B cell (primary cell): Measurements from ENCODE around the gene TMOD1. TPM values are rescaled to one million over a fixed set of nuclear protein-coding genes. Genes with fewer than 3 reads are reported as not detected.

Source experiments
- ATAC-seq: fragments of 200-7000 bp; cut with Tn5 transposase; one replicate; pipeline ENCODE4 v1.10.0; 2021; ENCODE audit warnings: low read depth, mild to moderate bottlenecking, moderate number of reproducible peaks, moderate library complexity
- CTCF ChIA-PET: fragments of 350-600 bp; sonication (Branson Sonifier 250); formaldehyde crosslinking; loops from one replicate; lab custom pipeline; 2021; ENCODE audit warnings: antibody characterized with exemption, inconsistent platforms; lab: Charles Lee
- POLR2A ChIA-PET: fragments of 350-600 bp; sonication (Branson Sonifier 250); formaldehyde crosslinking; loops from one replicate; lab custom pipeline; 2021; ENCODE audit warnings: antibody characterized with exemption; lab: Charles Lee
- DNase-seq: peaks from one replicate; pipeline ENCODE4 v3.0.0; 2013
- H2AFZ ChIP-seq: 2 replicates; pipeline ENCODE4 v1.6.1; 2012; ENCODE audit warnings: mild to moderate bottlenecking, low read depth, low read length; ENCODE audit not compliant: insufficient read depth, poor library complexity, severe bottlenecking
- H3K27ac ChIP-seq, 2 donors: 1 replicate in 1 of 2; 2 replicates in 1 of 2; pipeline ENCODE4 v1.5.1; 2012 to 2013; ENCODE audit warnings: low read length in 2 of 2, mild to moderate bottlenecking in 2 of 2, moderate library complexity in 1 of 2
- H3K27me3 ChIP-seq, 4 experiments: fragments of 200-600 bp in 1 of 4; sonication (generic) in 1 of 4; replicated peaks in 1 of 4; 1 replicate in 2 of 4; 2 replicates in 2 of 4; pipeline versions ENCODE4 v1.6.1 to v1.7.0; 2013 to 2016; ENCODE audit warnings: low read length in 3 of 4, mild to moderate bottlenecking in 2 of 4, mixed read lengths in 1 of 4, moderate library complexity in 1 of 4; ENCODE audit not compliant: insufficient read depth in 4 of 4, control insufficient read depth in 3 of 4; ENCODE audit errors: control extremely low read depth in 1 of 4
- H3K36me3 ChIP-seq, 2 experiments: replicated peaks in 1 of 2; 1 replicate in 1 of 2; 2 replicates in 1 of 2; pipeline versions ENCODE4 v1.6.1 to v1.7.1; 2013; ENCODE audit warnings: low read length in 1 of 2; ENCODE audit not compliant: insufficient read depth in 2 of 2, control insufficient read depth in 1 of 2; ENCODE audit errors: control extremely low read depth in 1 of 2, extremely low read depth in 1 of 2
- H3K4me1 ChIP-seq, 2 donors: fragments of 200-600 bp in 1 of 2; sonication (generic) in 1 of 2; 1 replicate in 1 of 2; 2 replicates in 1 of 2; pipeline versions ENCODE4 v1.5.1 to v1.6.1; 2013 to 2017; ENCODE audit warnings: low read length in 2 of 2; ENCODE audit not compliant: control insufficient read depth in 2 of 2, insufficient read depth in 2 of 2
- H3K4me2 ChIP-seq: replicated peaks from 2 replicates; pipeline ENCODE3; 2012; ENCODE audit warnings: mild to moderate bottlenecking, low read depth, low read length; ENCODE audit not compliant: poor library complexity, severe bottlenecking
- H3K4me3 ChIP-seq, 5 experiments: fragments of 200-600 bp in 1 of 5; sonication (generic) in 1 of 5; 1 replicate in 3 of 5; 2 replicates in 2 of 5; pipeline versions ENCODE4 v1.5.1 to v1.7.0; 2011 to 2016; ENCODE audit warnings: low read length in 4 of 5, mild to moderate bottlenecking in 4 of 5, low read depth in 2 of 5, control low read depth in 1 of 5, moderate library complexity in 1 of 5; ENCODE audit not compliant: insufficient read depth in 1 of 5; ENCODE audit errors: control extremely low read depth in 1 of 5, extremely low read depth in 1 of 5
- H3K79me2 ChIP-seq: fragments of 200-600 bp; sonication (generic); one replicate; pipeline ENCODE4 v1.6.0; 2016; ENCODE audit warnings: low read length; ENCODE audit not compliant: control insufficient read depth, insufficient read depth
- H3K9ac ChIP-seq: fragments of 200-600 bp; sonication (generic); 2 replicates; pipeline ENCODE4 v1.6.1; 2017; ENCODE audit warnings: mild to moderate bottlenecking, low read length, moderate library complexity
- H3K9me3 ChIP-seq, 3 donors: one replicate each; pipeline versions ENCODE4 v1.6.1 to v1.7.1; 2013; ENCODE audit warnings: low read length in 2 of 3; ENCODE audit not compliant: control insufficient read depth in 2 of 3, insufficient read depth in 1 of 3; ENCODE audit errors: control extremely low read depth in 1 of 3
- H4K20me1 ChIP-seq: 2 replicates; pipeline ENCODE4 v1.6.0; 2012; ENCODE audit warnings: mild to moderate bottlenecking, low read length; ENCODE audit not compliant: insufficient read depth, control insufficient read depth, poor library complexity, severe bottlenecking
- H3K27ac Mint-ChIP-seq: one replicate; pipeline ENCODE4 v1.8.0; 2021; ENCODE audit warnings: mixed read lengths
- H3K27me3 Mint-ChIP-seq: one replicate; pipeline ENCODE4 v1.8.0; 2021; ENCODE audit warnings: mixed read lengths
- H3K4me1 Mint-ChIP-seq: one replicate; pipeline ENCODE4 v1.8.0; 2021; ENCODE audit warnings: mixed read lengths
- H3K4me3 Mint-ChIP-seq: one replicate; pipeline ENCODE4 v1.8.0; 2021; ENCODE audit warnings: mixed read lengths
- H3K9me3 Mint-ChIP-seq: one replicate; pipeline ENCODE4 v1.8.0; 2022; ENCODE audit warnings: mixed read lengths; ENCODE audit not compliant: insufficient read depth
- EZH2 ChIP-seq: IDR thresholded peaks from 2 replicates; pipeline ENCODE4 v1.6.1; 2012; ENCODE audit warnings: borderline replicate concordance, low read depth, mild to moderate bottlenecking, moderate library complexity, low read length; ENCODE audit not compliant: insufficient read depth, poor library complexity, severe bottlenecking
- WGBS: methylation state at CpG from one replicate; pipeline ENCODE4 v1.1.5; 2013; ENCODE audit warnings: missing lambda C conversion rate; ENCODE audit not compliant: insufficient coverage; 5-methylcytosine and 5-hydroxymethylcytosine counted together
- intact Hi-C: fragments of 100-400 bp; cut with micrococcal nuclease; formaldehyde crosslinking; loops from one replicate; pipeline ENCODE4 v1.10.0; 2022
- polyA plus RNA-seq: library from polyadenylated mRNA; depleted of rRNA; stranded (reverse); fragments of >200 nt; gene quantifications from 2 replicates; pipeline ENCODE4 v1.2.3, GENCODE V29; 2012
- total RNA-seq, 2 donors: library from RNA; stranded (reverse); fragments of 120-200 nt in 1 of 2; gene quantifications; 1 replicate in 1 of 2; 2 replicates in 1 of 2; pipeline versions ENCODE4 v1.2.3 to v1.2.4, GENCODE V29; 2013 to 2022
- TF ChIP-seq, protein P1 (sequence below): fragments of 200-600 bp; IDR thresholded peaks from one replicate; pipeline ENCODE4 v1.8.0; 2022; ENCODE audit warnings: antibody characterized with exemption, mild to moderate bottlenecking

The TMOD1 gene
- total and polyA plus RNA-seq, 2 donors (not counting 1 experiment from before 2014, with no cell fraction given): 0.30 to 2.5 TPM

DNA sequence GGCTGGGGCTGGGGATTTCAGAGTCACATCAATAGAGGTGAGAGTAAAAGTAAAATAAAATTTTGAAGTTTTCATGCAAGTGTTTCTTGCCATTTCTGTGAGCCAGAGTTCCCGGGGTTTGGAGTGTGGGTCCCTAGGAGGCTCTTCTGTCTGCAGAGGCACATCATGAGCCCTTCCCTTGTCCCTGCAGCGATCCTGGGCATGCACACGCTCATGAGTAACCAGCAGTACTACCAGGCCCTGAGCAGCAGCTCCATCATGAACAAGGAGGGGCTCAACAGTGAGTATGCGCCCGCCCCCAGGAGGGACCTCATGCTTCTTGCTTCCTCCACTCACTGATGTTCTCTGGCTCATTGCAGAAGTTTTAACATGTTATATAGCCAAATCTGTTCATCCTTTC lies 61.1 kb downstream of the TMOD1 start:
- Histone ChIP-seq H3K4me1 (no peaks in the 10 kb centered on the region), H3K4me3 (no peak overlapping the region), H2AFZ (no peak overlapping the region), H3K4me2 (no peak overlapping the region), H3K27ac (no peak overlapping the region), H3K36me3 (no peaks in the 10 kb centered on the region), H4K20me1 (no peaks in the 10 kb centered on the region), H3K79me2 (no peaks in the 10 kb centered on the region), H3K27me3 (peaks cover 0 to 12% (median 2%) of the 10 kb centered on the region in 4 experiments), H3K9me3 (no peaks in the 10 kb centered on the region), H3K9ac (no peak overlapping the region)
- ATAC-seq (no peak), DNase-seq (no peak)
- Mint-ChIP-seq H3K4me1 (no peaks in the 10 kb centered on the region), H3K27me3 (peaks cover 14% of the 10 kb centered on the region), H3K27ac (no peak overlapping the region), H3K9me3 (no peaks in the 10 kb centered on the region), H3K4me3 (no peak overlapping the region)
- intact Hi-C loops: no loop called here
- ChIA-PET CTCF (no interaction called here), POLR2A (no interaction called here)
- no peak for TF ChIP-seq EZH2
- TF ChIP-seq, protein P1, sequence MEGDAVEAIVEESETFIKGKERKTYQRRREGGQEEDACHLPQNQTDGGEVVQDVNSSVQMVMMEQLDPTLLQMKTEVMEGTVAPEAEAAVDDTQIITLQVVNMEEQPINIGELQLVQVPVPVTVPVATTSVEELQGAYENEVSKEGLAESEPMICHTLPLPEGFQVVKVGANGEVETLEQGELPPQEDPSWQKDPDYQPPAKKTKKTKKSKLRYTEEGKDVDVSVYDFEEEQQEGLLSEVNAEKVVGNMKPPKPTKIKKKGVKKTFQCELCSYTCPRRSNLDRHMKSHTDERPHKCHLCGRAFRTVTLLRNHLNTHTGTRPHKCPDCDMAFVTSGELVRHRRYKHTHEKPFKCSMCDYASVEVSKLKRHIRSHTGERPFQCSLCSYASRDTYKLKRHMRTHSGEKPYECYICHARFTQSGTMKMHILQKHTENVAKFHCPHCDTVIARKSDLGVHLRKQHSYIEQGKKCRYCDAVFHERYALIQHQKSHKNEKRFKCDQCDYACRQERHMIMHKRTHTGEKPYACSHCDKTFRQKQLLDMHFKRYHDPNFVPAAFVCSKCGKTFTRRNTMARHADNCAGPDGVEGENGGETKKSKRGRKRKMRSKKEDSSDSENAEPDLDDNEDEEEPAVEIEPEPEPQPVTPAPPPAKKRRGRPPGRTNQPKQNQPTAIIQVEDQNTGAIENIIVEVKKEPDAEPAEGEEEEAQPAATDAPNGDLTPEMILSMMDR: no peak
- 90% methylated on average over 3 of the region's 5 CpGs for WGBS

DNA sequence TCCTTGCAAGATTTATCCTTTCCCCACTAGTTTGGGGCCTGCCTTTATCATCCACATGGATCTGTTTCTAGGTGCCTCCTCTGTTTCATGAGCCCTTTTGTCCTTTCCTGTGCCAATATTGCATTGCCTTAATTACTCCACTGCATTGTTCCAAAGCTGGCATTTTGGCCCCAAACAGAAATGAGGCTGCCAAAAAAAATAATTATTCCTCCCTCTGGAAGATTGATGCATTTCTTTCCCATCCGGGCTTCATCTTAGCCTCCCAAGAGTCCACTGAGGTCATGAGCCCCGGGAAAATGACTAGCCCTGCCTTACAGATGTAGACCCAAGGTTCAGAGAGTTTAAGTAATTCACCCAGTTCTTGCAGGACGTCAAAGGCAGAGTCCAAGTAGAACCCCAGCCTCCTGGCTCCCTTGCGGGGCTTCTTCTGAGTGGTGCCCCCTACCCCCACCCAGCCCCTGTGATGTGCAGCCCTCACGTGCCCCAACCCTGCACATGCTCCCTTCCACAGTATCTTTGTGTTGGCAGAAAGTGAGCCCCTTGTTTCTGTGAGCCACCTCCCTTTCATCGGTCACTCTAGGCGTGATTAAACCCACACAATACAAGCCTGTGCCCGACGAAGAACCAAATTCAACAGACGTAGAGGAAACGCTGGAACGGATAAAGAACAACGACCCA lies 62.1 kb downstream of the TMOD1 start:
- Histone ChIP-seq H3K27ac (no peak overlapping the region), H3K4me1 (no peaks in the 10 kb centered on the region), H3K4me2 (no peak overlapping the region), H3K27me3 (peaks cover 0 to 9% (median 2%) of the 10 kb centered on the region in 4 experiments), H3K79me2 (no peaks in the 10 kb centered on the region), H2AFZ (no peak overlapping the region), H4K20me1 (no peaks in the 10 kb centered on the region), H3K36me3 (no peaks in the 10 kb centered on the region), H3K9me3 (no peaks in the 10 kb centered on the region), H3K4me3 (no peak overlapping the region), H3K9ac (no peak overlapping the region)
- no peak for DNase-seq
- no peak for ATAC-seq
- H3K27me3 Mint-ChIP-seq: peaks cover 9% of the 10 kb centered on the region
- intact Hi-C loops: no loop called here
- CTCF ChIA-PET: no interaction called here
- POLR2A ChIA-PET: no interaction called here
- TF ChIP-seq EZH2: no peak
- TF ChIP-seq, protein P1: no peak
- H3K9me3 Mint-ChIP-seq: no peaks in the 10 kb centered on the region
- 84% methylated on average over 5 of the region's 13 CpGs for WGBS
- no peak overlapping the region for H3K27ac Mint-ChIP-seq
- no peak overlapping the region for H3K4me3 Mint-ChIP-seq
- no peaks in the 10 kb centered on the region for H3K4me1 Mint-ChIP-seq
